Measurements from ENCODE around the gene TPD52L1.

Gene TPD52L1

GRCh38 chr6:125183391-125183790 lies 29.8 kb downstream of the TPD52L1 start:
- H3K36me3 ChIP-seq (replicated peaks; ENCODE audit: low read depth, low read length), result no peaks in the 10 kb centered on the region
- no peaks in the 10 kb centered on the region for H4K20me1 ChIP-seq (ENCODE audit: insufficient read depth, low read length)
- TF ChIP-seq CTCF (IDR thresholded peaks at IDR 0.05; ENCODE audit: low read depth, low read length), result no peak
- TF ChIP-seq EZH2phosphoT487 (IDR thresholded peaks at IDR 0.05; ENCODE audit: low read depth), result no peak
- no peak overlapping the region for H3K27ac ChIP-seq (ENCODE audit: low read length)
- no peak overlapping the region for H3K9ac ChIP-seq (ENCODE audit: low read length)
- no peaks in the 10 kb centered on the region for H3K9me3 ChIP-seq (ENCODE audit: insufficient read depth, low read length)
- no peak overlapping the region for H3K4me3 ChIP-seq (ENCODE audit: low read length)
- no peaks in the 10 kb centered on the region for H3K79me2 ChIP-seq (ENCODE audit: low read length)
- H3K4me2 ChIP-seq (ENCODE audit: low read length), result no peak overlapping the region
- H3K27me3 ChIP-seq (ENCODE audit: low read depth, low read length), result no peaks in the 10 kb centered on the region
- no peak overlapping the region for H2AFZ ChIP-seq (ENCODE audit: low read depth, low read length)
- no peaks in the 10 kb centered on the region for H3K4me1 ChIP-seq (ENCODE audit: low read length)

GRCh38 chr6:125188037-125188436 lies 34.5 kb downstream of the TPD52L1 start:
- no peaks in the 10 kb centered on the region for H3K27me3 ChIP-seq (ENCODE audit: low read depth, low read length)
- TF ChIP-seq EZH2phosphoT487 (IDR thresholded peaks at IDR 0.05; ENCODE audit: low read depth) (no peak), CTCF (IDR thresholded peaks at IDR 0.05; ENCODE audit: low read depth, low read length) (no peak)
- no peaks in the 10 kb centered on the region for H3K79me2 ChIP-seq (ENCODE audit: low read length)
- no peaks in the 10 kb centered on the region for H3K4me1 ChIP-seq (ENCODE audit: low read length)
- no peak overlapping the region for H3K4me2 ChIP-seq (ENCODE audit: low read length)
- H4K20me1 ChIP-seq (ENCODE audit: insufficient read depth, low read length), result no peaks in the 10 kb centered on the region
- no peak overlapping the region for H3K27ac ChIP-seq (ENCODE audit: low read length)
- H3K36me3 ChIP-seq (replicated peaks; ENCODE audit: low read depth, low read length), result no peaks in the 10 kb centered on the region
- no peaks in the 10 kb centered on the region for H3K9me3 ChIP-seq (ENCODE audit: insufficient read depth, low read length)
- no peak overlapping the region for H3K4me3 ChIP-seq (ENCODE audit: low read length)
- H2AFZ ChIP-seq (ENCODE audit: low read depth, low read length), result no peak overlapping the region
- H3K9ac ChIP-seq (ENCODE audit: low read length), result no peak overlapping the region

- Histone ChIP-seq H3K4me2 (ENCODE audit: low read length) (no peak overlapping the region), H3K9ac (ENCODE audit: low read length) (no peak overlapping the region), H3K36me3 (replicated peaks; ENCODE audit: low read depth, low read length) (no peaks in the 10 kb centered on the region), H3K79me2 (ENCODE audit: low read length) (no peaks in the 10 kb centered on the region), H3K4me3 (ENCODE audit: low read length) (no peak overlapping the region), H3K4me1 (ENCODE audit: low read length) (no peaks in the 10 kb centered on the region), H3K27ac (ENCODE audit: low read length) (no peak overlapping the region), H3K9me3 (ENCODE audit: insufficient read depth, low read length) (no peaks in the 10 kb centered on the region), H4K20me1 (ENCODE audit: insufficient read depth, low read length) (no peaks in the 10 kb centered on the region), H3K27me3 (ENCODE audit: low read depth, low read length) (no peaks in the 10 kb centered on the region), H2AFZ (ENCODE audit: low read depth, low read length) (no peak overlapping the region)
- no peak for TF ChIP-seq EZH2phosphoT487 (IDR thresholded peaks at IDR 0.05; ENCODE audit: low read depth)
- TF ChIP-seq CTCF (IDR thresholded peaks at IDR 0.05; ENCODE audit: low read depth, low read length), result no peak
Measured at GRCh38 chr6:125188594-125189203, 35.1 kb downstream of the TPD52L1 start.

- H3K79me2 ChIP-seq (ENCODE audit: low read length), result no peaks in the 10 kb centered on the region
- H2AFZ ChIP-seq (ENCODE audit: low read depth, low read length), result no peak overlapping the region
- no peaks in the 10 kb centered on the region for H4K20me1 ChIP-seq (ENCODE audit: insufficient read depth, low read length)
- H3K4me3 ChIP-seq (ENCODE audit: low read length), result no peak overlapping the region
- no peaks in the 10 kb centered on the region for H3K27me3 ChIP-seq (ENCODE audit: low read depth, low read length)
- no peaks in the 10 kb centered on the region for H3K36me3 ChIP-seq (replicated peaks; ENCODE audit: low read depth, low read length)
- H3K4me1 ChIP-seq (ENCODE audit: low read length), result no peaks in the 10 kb centered on the region
- TF ChIP-seq CTCF (IDR thresholded peaks at IDR 0.05; ENCODE audit: low read depth, low read length) (no peak), EZH2phosphoT487 (IDR thresholded peaks at IDR 0.05; ENCODE audit: low read depth) (no peak)
- no peak overlapping the region for H3K4me2 ChIP-seq (ENCODE audit: low read length)
- H3K27ac ChIP-seq (ENCODE audit: low read length), result no peak overlapping the region
- H3K9me3 ChIP-seq (ENCODE audit: insufficient read depth, low read length), result no peaks in the 10 kb centered on the region
- no peak overlapping the region for H3K9ac ChIP-seq (ENCODE audit: low read length)
Measured at GRCh38 chr6:125189494-125189893, 35.9 kb downstream of the TPD52L1 start.

Measured in OCI-LY3 (cell line).